Smooth muscle cell (in vitro differentiated cells): Measurements from ENCODE around the gene CDK17. TPM values are rescaled to one million over a fixed set of nuclear protein-coding genes. Genes with fewer than 3 reads are reported as not detected.

Experiments used
- DNase-seq: peaks from one replicate; lab custom pipeline; 2025; ENCODE audit not compliant: unreplicated experiment; lab: John Stamatoyannopoulos, UW
- H2AFZ ChIP-seq: fragments of 200-600 bp; sonication (generic); 2 replicates; pipeline ENCODE4 v1.6.0; 2016; ENCODE audit warnings: antibody characterized with exemption, low read depth, mild to moderate bottlenecking
- H3F3A ChIP-seq: fragments of 200-600 bp; sonication (generic); 2 replicates; pipeline ENCODE4 v1.6.0; 2017; ENCODE audit warnings: antibody characterized with exemption, low read depth
- H3K27ac ChIP-seq: fragments of 200-600 bp; sonication (generic); 2 replicates; pipeline ENCODE4 v1.5.1; 2016; ENCODE audit warnings: low read depth, mild to moderate bottlenecking
- H3K27me3 ChIP-seq: fragments of 200-600 bp; sonication (generic); 2 replicates; pipeline ENCODE4 v1.6.1; 2016; ENCODE audit warnings: low read depth, mild to moderate bottlenecking
- H3K36me3 ChIP-seq: fragments of 200-600 bp; sonication (generic); 2 replicates; pipeline ENCODE4 v1.5.1; 2016; ENCODE audit warnings: low read depth
- H3K4me1 ChIP-seq: fragments of 200-600 bp; sonication (generic); 2 replicates; pipeline ENCODE4 v1.5.1; 2016; ENCODE audit warnings: low read depth
- H3K4me2 ChIP-seq: fragments of 200-600 bp; sonication (generic); 2 replicates; pipeline ENCODE4 v1.6.0; 2016; ENCODE audit warnings: mild to moderate bottlenecking
- H3K4me3 ChIP-seq: fragments of 200-600 bp; sonication (generic); 2 replicates; pipeline ENCODE4 v1.5.1; 2016; ENCODE audit warnings: mild to moderate bottlenecking
- H3K79me2 ChIP-seq: fragments of 200-600 bp; sonication (generic); 2 replicates; pipeline ENCODE4 v1.6.0; 2016; ENCODE audit warnings: low read depth, mild to moderate bottlenecking
- H3K9ac ChIP-seq: fragments of 200-600 bp; sonication (generic); 2 replicates; pipeline ENCODE4 v1.6.0; 2016; ENCODE audit warnings: low read depth
- H3K9me3 ChIP-seq: fragments of 200-600 bp; sonication (generic); replicated peaks from 2 replicates; pipeline ENCODE4 v1.5.1; 2016; ENCODE audit warnings: low read depth
- H4K20me1 ChIP-seq: fragments of 200-600 bp; sonication (generic); 2 replicates; pipeline ENCODE4 v1.6.0; 2016; ENCODE audit warnings: low read depth
- WGBS: methylation state at CpG from one replicate; pipeline ENCODE4 v1.1.7; 2016; ENCODE audit warnings: low lambda C conversion rate; 5-methylcytosine and 5-hydroxymethylcytosine counted together
- polyA plus RNA-seq: library from polyadenylated mRNA; unstranded; fragments of >200 nt; fragmentation: Nextera tagmentation; extraction: Ambion mirVana; gene quantifications from 2 replicates; pipeline ENCODE4 v1.2.1, GENCODE V29; 2016
- total RNA-seq: library from RNA; depleted of rRNA; stranded (reverse); fragments of >200 nt; gene quantifications from 2 replicates; pipeline ENCODE4 v1.2.3, GENCODE V29; 2014
- TF ChIP-seq, protein P1 (sequence below): fragments of 200-600 bp; sonication (generic); IDR thresholded peaks from 2 replicates; pipeline ENCODE4 v1.5.1; 2017; ENCODE audit warnings: borderline replicate concordance, mild to moderate bottlenecking, antibody characterized with exemption; ENCODE audit not compliant: insufficient read depth, poor library complexity, severe bottlenecking

Gene CDK17
- total and polyA plus RNA-seq, 2 experiments from 2014 or later, result 16.0 to 49.8 TPM

DNA sequence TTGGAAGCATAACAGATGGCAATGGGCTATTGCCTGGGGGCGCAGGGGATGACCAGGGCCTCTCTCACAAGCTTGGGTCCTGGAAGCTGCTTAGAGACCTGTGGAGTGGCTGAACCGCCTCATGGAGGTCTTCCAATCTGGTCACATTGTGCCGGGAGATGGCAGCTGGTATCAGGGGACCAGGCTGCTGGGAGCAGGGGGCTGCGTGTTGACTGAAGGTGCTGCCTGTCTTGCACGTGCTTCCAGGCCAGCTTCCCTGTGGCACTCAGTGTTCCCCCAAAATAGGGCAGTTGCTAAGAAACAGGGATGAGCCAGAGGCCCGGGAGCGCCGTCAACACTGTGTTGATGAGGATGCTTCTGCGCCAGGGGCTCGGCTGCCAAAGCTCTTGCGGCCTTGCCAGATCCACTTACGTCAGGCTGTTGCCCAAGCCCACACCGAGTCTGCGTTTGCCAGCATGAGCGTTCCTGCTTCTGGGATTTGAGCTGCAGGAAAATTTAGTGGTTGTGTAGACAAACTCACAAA, 166.2 kb downstream of the CDK17 start:
- no peaks in the 10 kb centered on the region for H3K27me3 ChIP-seq
- no peaks in the 10 kb centered on the region for H3K36me3 ChIP-seq
- no peak overlapping the region for H3K27ac ChIP-seq
- peaks cover under 1% of the 10 kb centered on the region for H3K4me1 ChIP-seq
- WGBS, result 93% methylated on average over 15 of the region's 15 CpGs
- TF ChIP-seq, protein P1, sequence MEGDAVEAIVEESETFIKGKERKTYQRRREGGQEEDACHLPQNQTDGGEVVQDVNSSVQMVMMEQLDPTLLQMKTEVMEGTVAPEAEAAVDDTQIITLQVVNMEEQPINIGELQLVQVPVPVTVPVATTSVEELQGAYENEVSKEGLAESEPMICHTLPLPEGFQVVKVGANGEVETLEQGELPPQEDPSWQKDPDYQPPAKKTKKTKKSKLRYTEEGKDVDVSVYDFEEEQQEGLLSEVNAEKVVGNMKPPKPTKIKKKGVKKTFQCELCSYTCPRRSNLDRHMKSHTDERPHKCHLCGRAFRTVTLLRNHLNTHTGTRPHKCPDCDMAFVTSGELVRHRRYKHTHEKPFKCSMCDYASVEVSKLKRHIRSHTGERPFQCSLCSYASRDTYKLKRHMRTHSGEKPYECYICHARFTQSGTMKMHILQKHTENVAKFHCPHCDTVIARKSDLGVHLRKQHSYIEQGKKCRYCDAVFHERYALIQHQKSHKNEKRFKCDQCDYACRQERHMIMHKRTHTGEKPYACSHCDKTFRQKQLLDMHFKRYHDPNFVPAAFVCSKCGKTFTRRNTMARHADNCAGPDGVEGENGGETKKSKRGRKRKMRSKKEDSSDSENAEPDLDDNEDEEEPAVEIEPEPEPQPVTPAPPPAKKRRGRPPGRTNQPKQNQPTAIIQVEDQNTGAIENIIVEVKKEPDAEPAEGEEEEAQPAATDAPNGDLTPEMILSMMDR, result no peak
- no peak overlapping the region for H3K4me3 ChIP-seq
- peaks cover 99% of the 10 kb centered on the region for H4K20me1 ChIP-seq
- peaks cover 59% of the 10 kb centered on the region for H3K79me2 ChIP-seq
- no peaks in the 10 kb centered on the region for H3K9me3 ChIP-seq
- no peak for DNase-seq
- peaks cover 18% of the 10 kb centered on the region for H3F3A ChIP-seq
- H2AFZ ChIP-seq, result no peak overlapping the region
- no peak overlapping the region for H3K4me2 ChIP-seq
- H3K9ac ChIP-seq, result no peak overlapping the region

DNA sequence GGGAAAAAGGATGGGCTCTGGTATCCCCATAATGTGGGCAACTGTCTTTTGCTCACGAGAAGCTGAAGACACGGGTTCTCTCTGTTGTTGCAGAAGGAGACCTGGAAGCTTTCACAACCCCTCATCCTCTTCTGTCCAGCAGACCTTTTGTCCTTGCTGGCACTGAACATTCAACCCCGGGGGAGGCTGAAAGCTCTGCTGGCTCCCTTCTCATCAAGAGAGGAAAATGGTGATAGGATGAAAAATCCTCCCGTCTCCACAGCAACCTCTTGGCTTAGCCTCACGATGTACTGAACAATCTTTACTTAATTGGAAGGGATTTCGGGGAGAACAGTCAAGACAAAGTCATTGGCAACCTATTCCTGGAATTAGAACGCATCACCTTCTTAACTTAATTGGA, 167.1 kb downstream of the CDK17 start:
- no peaks in the 10 kb centered on the region for H3K36me3 ChIP-seq
- DNase-seq, result no peak
- TF ChIP-seq, protein P1, result no peak
- no peak overlapping the region for H2AFZ ChIP-seq
- H3K4me3 ChIP-seq, result no peak overlapping the region
- H3K27ac ChIP-seq, result no peak overlapping the region
- H3K79me2 ChIP-seq, result peaks cover 57% of the 10 kb centered on the region
- 94% methylated on average over 7 of the region's 7 CpGs for WGBS
- peaks cover 98% of the 10 kb centered on the region for H4K20me1 ChIP-seq
- no peak overlapping the region for H3K9ac ChIP-seq
- H3K9me3 ChIP-seq, result no peaks in the 10 kb centered on the region
- peaks cover 16% of the 10 kb centered on the region for H3F3A ChIP-seq
- H3K4me2 ChIP-seq, result no peak overlapping the region
- H3K4me1 ChIP-seq, result no peaks in the 10 kb centered on the region
- no peaks in the 10 kb centered on the region for H3K27me3 ChIP-seq

DNA sequence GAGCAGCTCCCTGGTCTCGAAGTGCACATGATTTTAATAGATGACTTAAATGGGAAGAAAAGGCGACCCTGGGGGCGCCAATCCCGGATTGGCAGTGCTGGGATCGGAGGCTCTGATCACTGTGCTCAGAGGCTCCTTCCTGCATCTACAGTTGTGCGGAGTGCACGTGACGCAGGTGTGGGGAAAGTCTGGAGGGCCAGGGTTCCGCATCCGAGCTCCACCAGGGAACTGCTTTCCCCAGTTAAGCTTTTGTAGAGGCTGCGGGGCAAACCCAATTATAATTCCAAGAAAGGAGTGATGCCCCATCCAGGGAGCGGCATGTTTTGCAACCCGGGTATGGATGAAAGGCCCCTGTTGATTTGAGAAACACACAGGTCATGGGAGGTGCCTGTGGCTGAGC, 169.6 kb downstream of the CDK17 start:
- WGBS, result 93% methylated on average over 13 of the region's 13 CpGs
- H3K79me2 ChIP-seq, result peaks cover 64% of the 10 kb centered on the region
- TF ChIP-seq, protein P1, result no peak

DNA sequence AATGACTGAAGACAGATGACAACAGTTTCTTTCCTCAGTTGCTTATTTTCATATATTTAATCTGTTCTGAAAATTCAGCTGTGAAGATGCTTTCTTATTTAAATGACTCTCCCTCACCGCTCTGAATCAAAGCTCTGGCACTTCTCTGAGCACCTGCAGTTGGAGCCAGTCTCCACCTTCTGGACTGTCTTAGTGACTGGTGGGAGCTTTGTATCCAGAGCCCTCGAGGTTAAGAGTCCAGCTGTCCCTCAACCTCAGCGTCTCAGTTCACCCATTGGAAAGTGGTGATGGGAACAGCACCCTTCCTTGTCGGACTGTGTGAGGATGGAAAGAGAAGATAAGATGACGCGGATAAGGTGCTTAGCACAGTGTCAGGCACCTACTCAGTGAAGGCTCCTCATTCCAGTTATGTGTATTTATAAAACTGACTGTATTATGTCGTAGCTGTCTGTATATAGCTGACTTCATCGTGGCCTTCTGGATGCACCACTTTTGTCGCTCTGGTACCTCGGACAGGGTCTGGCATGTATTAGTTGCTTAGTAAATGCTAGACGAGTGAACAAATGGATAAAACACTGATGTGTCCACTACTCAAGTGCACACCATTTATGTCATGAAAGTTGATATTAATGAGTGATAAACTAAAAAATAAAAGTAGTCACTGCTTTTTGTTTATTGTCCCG, 171.5 kb downstream of the CDK17 start:
- TF ChIP-seq, protein P1, result no peak
- H3K4me2 ChIP-seq, result no peak overlapping the region
- H3K79me2 ChIP-seq, result peaks cover 64% of the 10 kb centered on the region
- no peak overlapping the region for H3K4me3 ChIP-seq
- DNase-seq, result no peak
- no peak overlapping the region for H3K9ac ChIP-seq
- no peak overlapping the region for H2AFZ ChIP-seq
- H3K27ac ChIP-seq, result no peak overlapping the region
- H4K20me1 ChIP-seq, result peaks cover 97% of the 10 kb centered on the region
- no peaks in the 10 kb centered on the region for H3K27me3 ChIP-seq
- H3K9me3 ChIP-seq, result no peaks in the 10 kb centered on the region
- peaks cover 4% of the 10 kb centered on the region for H3K4me1 ChIP-seq
- 84% methylated on average over 12 of the region's 12 CpGs for WGBS
- H3F3A ChIP-seq, result no peaks in the 10 kb centered on the region
- H3K36me3 ChIP-seq, result no peaks in the 10 kb centered on the region

More for the DNA sequence above, 169.6 kb downstream of the CDK17 start:
- no peak overlapping the region for H3K4me3 ChIP-seq
- H3K9ac ChIP-seq, result no peak overlapping the region
- H3K4me2 ChIP-seq, result no peak overlapping the region
- no peaks in the 10 kb centered on the region for H3F3A ChIP-seq
- H4K20me1 ChIP-seq, result peaks cover 98% of the 10 kb centered on the region
- H2AFZ ChIP-seq, result no peak overlapping the region
- no peaks in the 10 kb centered on the region for H3K4me1 ChIP-seq
- H3K27ac ChIP-seq, result no peak overlapping the region
- no peaks in the 10 kb centered on the region for H3K9me3 ChIP-seq
- DNase-seq, result no peak
- no peaks in the 10 kb centered on the region for H3K27me3 ChIP-seq
- H3K36me3 ChIP-seq, result no peaks in the 10 kb centered on the region
